Ammon's horn (tissue), 1 donor: ENCODE measurements around the gene ZNF808.
"Not testable (repeated sequence)": the region's sequence is repeated elsewhere in the genome, so short reads cannot be mapped to it uniquely, and the experiment has no call there.

Source experiments
- DNase-seq: peaks from one replicate; pipeline ENCODE4 v3.0.0-alpha.2; 2016; ENCODE audit warnings: low spot score

ZNF808 gene

DNA sequence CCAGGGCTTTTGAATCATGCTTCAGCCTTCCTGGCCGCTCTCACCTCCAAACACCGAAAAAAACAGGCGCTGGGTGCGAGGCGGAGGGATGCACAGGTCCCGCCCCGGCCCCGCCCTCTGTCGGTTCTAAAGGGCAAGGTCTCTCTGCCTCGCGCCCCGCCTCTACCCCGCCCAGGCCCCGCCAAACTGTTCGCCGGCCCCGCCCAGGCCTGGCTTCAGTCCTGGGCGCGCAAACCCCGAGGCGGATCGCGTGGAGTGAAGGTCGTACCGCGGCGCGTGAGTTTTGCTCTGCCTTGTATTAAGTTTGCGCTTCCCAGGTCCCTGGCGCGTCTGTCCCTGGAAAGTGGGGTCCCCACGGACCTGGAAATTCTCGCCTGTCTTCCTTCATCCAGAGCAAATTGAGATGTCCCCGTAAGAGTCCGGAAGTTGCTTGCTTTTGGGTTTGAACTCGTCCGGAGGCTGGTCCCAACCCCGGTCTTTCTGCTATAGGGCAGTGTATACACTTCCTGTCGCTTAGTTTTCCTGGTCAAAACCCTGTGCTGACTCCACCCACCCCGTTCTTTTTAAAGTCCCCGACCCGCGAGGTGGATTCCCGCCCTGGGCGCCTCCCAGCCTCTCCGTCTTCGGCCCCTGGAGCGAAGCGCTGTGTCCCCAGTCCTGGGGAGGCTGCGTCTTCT lies 8.4 kb downstream of the ZNF808 start:
- DNase-seq: peak; percentile 77

DNA sequence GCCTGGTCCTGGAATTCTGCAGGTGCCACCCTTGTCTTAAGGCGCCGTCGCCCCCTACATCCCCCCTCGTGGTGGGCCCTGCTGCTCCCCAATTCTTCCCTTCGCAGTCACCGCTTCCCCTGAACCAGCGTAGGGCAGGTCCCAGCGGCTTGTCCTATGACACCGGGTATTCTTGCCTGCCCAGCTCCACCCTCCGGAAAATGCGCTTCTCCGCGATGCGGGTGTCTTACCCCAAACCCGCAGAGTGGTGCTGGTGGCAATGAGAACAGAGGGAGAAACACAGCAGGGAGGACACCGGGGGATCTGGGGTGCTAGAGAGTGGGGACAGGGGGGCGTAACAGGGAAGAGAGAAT lies 9.0 kb downstream of the ZNF808 start:
- no peak for DNase-seq

DNA sequence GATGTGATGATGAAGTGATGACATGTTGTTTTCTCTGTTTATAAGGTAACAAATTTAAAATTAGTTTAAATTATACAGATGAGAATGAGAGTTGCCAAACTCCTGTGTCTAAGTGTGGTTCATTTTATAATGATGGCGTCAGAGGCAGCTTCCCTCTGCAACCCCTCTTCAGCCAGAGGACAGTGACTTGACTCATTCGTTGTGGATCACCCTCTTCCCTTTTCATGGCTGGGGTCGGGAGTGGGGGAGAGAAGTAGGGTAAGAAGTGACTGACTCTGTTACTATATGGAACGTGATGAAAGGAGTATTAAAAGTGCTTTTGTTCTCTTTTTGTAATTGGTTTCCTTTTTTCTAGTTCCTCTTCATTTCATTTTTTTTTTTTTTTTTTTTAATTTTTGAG lies 11.3 kb downstream of the ZNF808 start:
- DNase-seq: not testable (repeated sequence)

DNA sequence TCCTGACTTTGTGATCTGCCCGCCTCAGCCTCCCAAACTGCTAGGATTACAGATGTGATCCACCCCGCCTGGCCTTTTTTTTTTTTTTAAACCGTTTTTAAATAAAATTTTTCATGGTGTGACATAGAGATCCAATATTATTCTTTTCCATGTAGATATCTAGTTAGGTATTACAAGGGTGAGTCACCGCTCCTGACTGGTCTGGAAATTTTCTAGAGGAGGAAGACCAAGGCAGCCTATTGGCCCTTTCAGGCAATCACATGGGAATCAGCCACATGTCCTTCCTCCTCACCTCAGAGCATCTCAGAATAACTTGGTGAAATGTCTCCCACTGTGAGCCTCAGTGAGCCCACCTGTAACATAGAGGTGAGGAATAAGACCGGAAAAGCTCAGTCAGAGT lies 13.7 kb downstream of the ZNF808 start:
- DNase-seq: not testable (repeated sequence)

DNA sequence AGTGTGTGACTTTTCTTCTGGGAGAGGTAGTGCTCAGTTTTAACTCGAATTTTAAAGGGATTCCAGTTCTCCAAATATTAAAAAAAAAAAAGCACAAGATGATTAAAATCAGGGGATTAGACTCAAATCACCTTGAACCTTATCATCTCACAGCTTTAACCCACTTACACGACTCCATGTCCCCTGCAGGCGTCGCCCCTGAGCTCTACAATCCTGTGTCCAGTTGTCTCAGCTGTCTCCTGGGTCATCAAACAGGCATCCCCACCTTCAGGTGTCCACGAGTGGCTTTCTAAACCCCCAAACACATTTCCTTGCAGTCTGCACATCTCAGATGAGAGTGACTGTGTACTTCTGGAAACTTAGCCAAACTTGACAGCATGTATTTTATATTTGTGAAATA lies 14.1 kb downstream of the ZNF808 start:
- no peak for DNase-seq

DNA sequence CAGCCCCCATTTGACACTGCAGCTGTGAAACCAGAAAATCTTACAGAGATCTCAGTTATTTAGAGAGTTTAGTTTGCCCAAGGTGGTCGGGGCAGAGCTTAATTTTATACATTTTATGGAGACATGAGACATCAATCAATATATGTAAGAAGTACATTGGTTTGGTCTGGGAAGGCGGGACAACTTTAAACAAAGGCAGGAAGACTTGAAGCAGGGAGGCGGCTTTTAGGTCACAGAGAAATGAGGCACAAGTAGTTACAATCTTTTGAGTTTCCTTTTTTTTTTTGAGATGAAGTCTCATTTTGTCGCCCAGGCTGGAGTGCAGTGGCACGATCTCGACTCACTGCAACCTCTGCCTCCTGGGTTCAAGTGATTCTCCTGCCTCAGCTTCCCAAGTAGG lies 15.1 kb downstream of the ZNF808 start:
- not testable (repeated sequence) for DNase-seq

DNA sequence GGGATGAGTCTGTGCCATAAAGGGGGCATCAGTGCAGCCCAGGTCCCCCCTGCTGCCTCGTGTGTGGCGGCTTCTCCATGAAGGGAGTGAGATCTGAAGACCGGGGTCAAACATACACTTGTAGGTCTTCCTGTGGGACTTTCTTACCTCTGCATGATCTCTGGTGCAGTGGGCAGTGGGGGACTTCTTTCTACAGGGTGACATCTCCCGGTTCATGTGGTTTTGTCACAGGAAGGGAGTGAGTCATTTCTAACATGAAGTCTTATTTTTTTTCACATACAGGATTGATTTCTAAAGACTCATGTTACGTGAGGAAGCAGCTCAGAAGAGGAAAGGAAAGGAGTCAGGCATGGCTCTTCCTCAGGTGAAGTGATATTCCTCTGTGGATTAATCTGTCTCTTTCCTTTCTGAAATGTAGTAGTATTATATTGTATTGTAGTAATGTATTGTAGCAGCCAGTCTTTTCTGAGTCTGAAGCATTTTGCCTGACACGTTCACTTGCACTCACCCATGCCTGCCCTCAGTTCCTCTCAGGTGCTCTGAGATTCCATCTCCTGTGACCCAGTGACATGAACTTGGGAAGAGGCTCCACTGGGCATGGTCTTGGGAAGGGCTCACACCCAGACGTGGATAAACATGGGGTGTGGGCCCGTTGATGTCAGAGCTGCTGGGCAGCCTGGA lies 15.7 kb downstream of the ZNF808 start:
- DNase-seq: no peak

DNA sequence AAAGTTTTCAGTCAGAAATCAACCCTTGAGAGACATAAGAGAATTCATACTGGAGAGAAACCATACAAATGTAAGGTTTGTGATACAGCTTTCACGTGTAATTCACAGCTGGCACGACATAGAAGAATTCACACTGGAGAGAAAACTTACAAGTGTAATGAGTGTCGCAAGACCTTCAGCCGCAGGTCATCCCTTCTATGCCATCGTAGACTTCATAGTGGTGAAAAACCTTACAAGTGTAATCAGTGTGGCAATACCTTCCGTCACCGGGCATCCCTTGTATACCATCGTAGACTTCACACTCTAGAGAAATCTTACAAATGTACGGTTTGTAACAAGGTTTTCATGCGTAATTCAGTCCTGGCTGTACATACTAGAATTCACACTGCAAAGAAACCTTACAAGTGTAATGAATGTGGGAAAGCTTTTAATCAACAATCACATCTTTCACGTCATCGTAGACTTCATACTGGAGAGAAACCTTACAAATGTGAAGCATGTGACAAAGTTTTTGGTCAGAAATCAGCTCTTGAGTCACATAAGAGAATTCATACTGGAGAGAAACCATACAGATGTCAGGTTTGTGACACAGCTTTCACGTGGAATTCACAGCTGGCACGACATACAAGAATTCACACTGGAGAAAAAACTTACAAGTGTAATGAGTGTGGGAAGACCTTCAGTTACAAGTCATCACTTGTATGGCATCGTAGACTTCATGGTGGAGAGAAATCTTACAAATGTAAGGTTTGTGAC lies 26.9 kb downstream of the ZNF808 start:
- no peak for DNase-seq

DNA sequence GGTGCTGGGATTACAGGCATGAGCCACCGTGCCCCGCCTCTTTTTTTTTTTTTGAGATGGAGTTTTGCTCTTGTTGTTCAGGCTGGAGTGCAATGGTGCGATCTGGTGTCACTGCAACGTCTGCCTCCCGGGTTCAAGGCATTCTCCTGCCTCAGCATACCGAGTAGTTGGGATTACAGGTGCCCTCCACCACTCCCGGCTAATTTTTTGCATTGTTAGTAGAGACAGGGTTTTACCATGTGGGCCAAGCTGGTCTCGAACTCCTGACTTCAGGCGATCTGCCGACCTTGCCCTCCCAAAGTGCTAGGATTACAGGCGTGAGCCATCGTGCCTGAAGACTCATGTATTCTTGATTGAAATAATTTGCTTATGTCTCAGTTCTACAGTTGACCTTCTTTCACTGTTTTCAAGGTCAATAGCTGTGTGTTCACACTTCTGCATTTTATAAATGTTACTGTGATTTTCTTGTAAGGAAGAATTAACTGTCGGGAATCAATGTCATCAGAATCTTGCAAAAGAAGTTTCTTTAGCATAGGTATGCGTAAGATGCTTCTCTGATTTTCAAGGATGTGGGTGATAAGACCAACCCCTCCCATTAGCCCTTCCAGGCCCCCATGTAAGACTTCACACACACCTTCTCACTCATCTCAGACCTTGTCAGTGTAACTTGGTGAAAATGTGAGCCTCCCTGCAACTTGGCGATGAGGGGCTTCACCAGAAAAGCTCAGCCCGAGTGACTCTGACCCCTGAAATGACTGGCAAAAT lies 29.9 kb downstream of the ZNF808 start:
- no peak for DNase-seq

DNA sequence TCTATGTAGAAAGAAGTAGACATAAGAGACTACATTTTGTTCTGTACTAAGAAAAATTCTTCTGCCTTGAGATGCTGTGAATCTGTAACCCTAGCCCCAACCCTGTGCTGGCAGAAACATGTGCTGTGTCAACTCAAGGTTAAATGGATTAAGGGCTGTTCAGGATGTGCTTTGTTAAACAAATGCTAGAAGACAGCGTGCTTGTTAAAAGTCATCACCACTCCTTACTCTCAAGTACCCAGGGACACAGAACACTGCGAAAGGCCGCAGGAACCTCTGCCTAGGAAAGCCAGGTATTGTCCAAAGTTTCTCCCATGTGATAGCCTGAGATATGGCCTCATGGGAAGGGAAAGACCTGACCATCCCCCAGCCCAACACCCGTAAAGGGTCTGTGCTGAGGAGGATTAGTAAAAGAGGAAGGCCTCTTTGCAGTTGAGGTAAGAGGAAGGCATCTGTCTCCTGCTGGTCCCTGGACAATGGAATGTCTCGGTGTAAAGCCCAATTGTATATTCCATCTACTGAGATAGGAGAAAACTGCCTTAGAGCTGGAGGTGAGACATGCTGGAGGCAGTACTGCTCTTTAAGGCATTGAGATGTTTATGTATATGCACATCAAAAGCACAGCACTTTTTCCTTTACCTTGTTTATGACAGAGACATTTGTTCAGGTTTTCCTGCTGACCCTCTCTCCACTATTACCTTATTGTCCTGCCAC lies 31.4 kb downstream of the ZNF808 start:
- DNase-seq: not testable (repeated sequence)

DNA sequence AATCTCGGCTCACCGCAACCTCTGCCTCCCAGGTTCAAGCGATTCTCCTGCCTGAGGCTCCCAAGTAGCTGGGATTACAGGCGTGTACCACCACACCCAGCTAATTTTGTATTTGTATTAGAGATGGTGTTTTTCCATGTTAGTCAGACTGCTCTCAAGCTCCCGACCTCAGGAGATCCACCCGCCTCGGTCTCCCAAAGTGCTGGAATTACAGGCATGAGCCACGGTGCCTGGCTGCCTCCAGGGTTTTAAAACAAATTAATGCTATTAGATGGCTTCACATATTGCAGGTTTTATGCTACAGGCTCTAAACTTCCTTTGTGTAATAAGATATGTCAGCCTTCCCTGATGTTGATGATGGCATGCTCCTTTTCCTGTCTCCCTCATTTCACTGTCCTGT lies 34.1 kb downstream of the ZNF808 start:
- not testable (repeated sequence) for DNase-seq

DNA sequence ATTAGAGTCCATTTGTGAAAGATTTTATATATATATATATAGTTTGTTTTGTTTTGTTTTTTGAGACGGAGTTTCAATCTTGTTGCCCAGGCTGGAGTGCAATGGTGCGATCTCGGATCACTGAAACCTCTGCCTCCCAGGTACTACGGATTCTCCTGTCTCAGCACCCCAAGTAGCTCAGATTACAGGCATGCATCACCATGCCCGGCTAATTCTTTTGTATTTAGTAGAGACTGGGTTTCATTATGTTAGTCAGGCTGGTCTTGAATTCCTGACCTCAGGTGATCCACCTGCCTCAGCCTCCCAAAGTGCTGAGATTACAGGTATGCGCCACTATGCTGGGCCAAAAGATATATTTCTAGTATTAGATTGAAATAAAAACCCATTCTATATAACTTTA lies 38.7 kb downstream of the ZNF808 start:
- DNase-seq: no peak

DNA sequence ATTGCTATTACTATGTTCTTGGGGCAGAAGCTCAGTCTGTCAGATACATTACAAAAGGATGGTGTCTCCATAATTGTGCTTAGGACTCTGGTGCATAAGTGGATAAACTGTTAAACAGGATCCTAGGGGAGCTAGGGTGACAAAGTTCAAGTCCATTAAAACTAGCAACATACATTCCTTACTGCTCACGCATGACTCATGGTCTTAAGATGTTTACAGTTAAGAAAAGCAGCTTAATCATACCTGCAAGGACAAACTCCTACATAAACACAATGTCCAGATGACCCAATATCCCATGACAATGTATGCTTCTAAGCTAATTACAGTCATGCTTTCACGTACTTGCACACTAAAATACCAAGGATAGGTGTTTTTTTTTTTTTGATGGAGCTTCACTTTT lies 39.1 kb downstream of the ZNF808 start:
- DNase-seq: no peak

DNA sequence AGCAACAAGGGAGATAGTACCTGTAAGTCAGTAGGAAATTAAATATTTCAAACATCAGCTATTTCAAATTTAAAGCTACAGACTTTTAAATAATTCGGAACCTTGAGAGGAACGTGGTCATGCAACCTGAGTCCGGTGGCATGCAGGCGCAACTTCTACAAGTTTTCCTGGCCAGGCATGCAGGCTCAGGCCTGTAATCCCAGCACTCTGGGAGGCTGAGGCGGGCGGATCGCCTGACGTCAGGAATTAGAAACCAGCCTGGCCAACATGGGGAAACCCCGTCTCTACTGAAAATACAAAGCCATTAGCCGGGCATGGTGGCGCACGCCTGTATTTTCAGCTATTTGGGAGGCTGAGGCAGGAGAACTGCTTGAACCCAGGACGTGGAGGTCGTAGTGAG lies 40.5 kb downstream of the ZNF808 start:
- no peak for DNase-seq

DNA sequence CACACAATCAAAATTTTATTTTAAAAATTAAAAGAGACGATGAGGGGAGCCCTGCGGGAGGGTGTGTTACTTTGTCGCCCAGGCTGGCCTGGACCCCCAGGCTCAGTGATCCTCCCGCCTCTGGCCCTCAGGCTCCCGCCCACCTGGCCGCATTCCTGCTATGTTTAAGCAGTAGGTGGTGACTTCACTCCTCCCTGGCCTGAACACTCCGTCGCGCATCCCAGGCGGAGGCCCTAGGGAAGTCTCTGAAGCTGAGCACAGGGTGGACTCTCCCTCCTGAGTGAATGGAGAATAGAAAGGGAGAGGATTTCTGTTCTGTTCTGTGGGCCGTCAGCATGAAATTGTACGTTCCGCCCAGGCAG lies 42.2 kb downstream of the ZNF808 start:
- not testable (repeated sequence) for DNase-seq

DNA sequence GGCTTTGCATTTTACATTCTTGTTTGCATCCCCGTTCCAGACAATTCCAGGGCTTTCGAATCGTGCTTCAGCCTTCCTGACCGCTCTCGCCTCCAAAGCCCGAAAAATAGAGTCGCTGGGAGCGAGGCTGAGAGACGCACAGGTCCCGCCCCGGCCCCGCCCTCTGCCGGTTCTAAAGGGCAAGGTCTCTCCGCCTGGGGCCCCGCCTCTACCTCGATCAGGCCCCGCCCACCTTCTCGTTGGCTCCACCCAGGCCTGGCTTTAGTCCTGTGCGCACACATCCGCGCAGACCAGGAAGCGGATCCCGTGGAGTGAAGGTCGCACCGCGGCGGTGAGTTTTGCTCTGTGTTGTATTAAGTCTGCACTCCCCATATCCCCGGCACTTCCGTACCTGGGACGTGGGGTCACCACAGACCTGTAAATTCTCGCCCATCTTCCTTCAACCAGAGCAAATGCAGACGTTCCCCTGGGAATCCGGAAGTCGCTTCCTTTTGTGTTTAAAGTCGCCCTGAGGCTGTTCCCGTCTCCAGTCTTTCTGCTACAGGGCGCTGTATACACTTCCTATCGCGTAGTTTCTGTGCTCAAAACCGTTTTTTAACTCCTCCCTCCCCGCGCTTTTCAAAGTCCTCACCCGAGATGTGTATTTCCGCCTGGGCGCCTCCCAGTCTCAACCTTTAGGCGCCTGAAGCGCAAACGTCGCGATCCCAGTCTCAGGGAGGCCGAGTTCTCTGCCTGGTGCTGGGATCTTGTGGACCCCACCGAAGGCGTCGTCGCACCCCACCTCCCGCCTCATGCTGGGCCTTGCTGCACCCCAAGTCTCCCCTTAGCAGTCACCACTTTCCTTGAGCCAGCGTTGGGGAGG lies 42.8 kb downstream of the ZNF808 start, which contains the start of gene ZNF701:
Gene ZNF701, plus strand, starts transcription at position 288 of the 862 bp plus-strand sequence. CDS start 3,861 bp downstream, outside the sequence.
- peak; percentile 98 for DNase-seq

DNA sequence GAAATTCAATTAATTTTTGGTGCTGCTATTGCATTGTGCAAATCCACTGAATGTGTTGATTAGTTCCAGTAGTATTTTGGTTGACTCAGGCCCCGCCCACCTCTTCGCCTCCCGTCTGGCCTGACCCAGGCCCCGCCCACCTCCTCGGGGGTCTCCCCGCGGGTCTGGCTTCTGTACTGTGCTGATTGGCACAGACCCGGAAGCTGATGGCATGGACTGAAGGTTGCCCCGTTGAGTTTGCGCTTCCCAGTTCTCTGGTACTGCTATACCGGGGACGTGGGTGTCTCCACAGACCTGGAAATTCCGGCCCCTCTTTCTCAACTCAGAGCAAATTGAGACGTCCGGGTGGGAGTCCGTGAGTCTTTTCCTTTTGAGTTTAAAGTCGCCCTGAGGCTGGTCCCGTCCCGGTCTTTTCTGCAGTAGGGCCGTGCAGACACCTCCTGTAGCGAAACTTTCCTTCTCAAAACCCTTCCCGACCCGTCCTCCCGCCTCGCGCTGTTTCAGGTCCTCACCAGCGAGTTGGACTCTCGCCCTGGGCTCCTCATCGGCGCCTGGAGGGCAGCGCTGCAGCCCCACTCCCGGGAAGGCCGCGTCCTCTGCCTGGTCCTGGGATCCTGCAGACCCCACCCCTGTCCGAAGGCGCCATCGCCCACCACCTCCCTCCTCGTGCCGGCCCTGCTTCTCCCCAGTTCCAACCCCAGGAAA lies 57.4 kb downstream of the ZNF808 start:
- no peak for DNase-seq

DNA sequence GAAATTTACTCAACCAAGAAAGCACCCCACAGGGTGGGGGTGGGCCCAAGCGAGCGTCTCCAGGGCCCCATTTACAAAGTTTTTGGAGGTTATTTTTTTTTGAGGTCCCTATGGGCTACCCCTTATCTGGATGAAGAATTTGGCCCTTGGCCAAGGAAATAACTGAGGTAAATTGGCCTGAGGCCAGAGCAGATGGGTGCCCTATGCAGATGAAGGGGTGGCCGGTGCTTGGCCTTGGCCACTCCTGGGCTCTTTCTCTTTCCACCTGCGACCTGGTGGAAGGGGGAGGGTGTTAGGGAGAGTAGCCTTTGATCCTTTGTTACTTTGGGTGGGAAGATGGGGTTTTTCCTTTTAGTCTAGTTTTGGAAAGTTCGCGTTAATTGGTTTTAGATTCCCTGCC lies 58.1 kb downstream of the ZNF808 start:
- DNase-seq: no peak

DNA sequence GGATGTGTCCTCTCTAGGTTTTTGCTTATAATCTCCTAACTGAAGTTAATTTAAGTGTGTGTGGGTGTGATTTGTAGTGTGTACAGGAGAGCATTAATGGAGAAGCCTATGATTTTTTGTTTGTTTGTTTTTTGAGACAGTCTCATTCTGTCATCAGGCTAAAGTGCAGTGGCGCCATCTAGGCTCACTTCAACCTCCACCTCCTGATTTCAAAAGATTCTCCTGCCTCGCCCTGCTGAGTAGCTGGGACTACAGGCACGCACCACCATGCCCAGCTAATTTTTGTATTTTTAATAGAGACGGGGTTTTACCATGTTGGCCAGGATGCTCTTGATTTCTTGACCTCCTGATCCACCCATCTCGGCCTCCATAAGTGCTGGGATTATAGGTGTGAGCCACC lies 63.3 kb downstream of the ZNF808 start:
- no peak for DNase-seq

DNA sequence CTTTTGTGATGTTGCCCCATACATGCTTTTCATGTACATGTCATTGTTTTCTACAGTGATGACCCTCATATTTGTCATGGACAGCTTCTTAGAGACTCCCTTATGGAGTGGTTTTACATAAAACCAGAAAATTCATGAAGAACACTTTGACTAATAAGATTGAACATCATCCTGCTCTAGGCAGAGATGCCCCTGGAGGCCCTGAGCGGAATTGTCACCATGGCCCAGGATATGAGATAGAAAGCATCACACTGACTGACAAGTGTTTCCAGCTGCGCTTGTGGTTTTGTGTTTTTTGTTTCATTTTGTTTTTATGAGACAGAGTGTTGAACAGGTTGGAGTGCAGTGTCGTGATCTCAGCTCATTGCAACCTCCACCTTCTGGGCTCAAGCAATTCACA lies 64.8 kb downstream of the ZNF808 start:
- DNase-seq: no peak
